ENCODE measurements around the gene TOR4A.
A peak's percentile ranks its signal among the peaks of the same experiment; 100 is the strongest.

TOR4A gene

GRCh38 chr9:137273611-137274320, 3.8 kb upstream of the TOR4A start:
- no peak for DNase-seq

- no peak for DNase-seq
Observed at GRCh38 chr9:137275203-137275587, 2.3 kb upstream of the TOR4A start.

- DNase-seq, result peak; percentile 58 to 69
Observed at GRCh38 chr9:137275588-137276472, 1.7 kb upstream of the TOR4A start.

GRCh38 chr9:137276473-137277328, 825 bp upstream of the TOR4A start:
- DNase-seq, result peak in 1 of 2 donors; percentile 14

GRCh38 chr9:137278061-137278701, 655 bp downstream of the TOR4A start:
- peak in 1 of 2 donors; percentile 37 for DNase-seq

GRCh38 chr9:137278721-137279711, 1.5 kb downstream of the TOR4A start:
- DNase-seq, result no peak

GRCh38 chr9:137279741-137280473, 2.4 kb downstream of the TOR4A start:
- no peak for DNase-seq

GRCh38 chr9:137280474-137281344, 3.2 kb downstream of the TOR4A start:
- DNase-seq, result no peak

- DNase-seq, result no peak
Observed at GRCh38 chr9:137281345-137282116, 4.0 kb downstream of the TOR4A start.

- DNase-seq, result peak; percentile 20 to 46
Observed at GRCh38 chr9:137286975-137287383, 9.5 kb downstream of the TOR4A start.

GRCh38 chr9:137293094-137293481, 15.6 kb downstream of the TOR4A start:
- no peak for DNase-seq

GRCh38 chr9:137293482-137294090, 16.1 kb downstream of the TOR4A start:
- DNase-seq, result no peak

- DNase-seq, result peak; percentile 33 to 34
Observed at GRCh38 chr9:137294091-137294680, 16.7 kb downstream of the TOR4A start.

GRCh38 chr9:137294681-137295237, 17.2 kb downstream of the TOR4A start:
- peak in 1 of 2 donors; percentile 16 for DNase-seq

GRCh38 chr9:137295238-137295811, 17.8 kb downstream of the TOR4A start:
- DNase-seq, result peak in 1 of 2 donors; percentile 26

GRCh38 chr9:137295849-137296669, 18.5 kb downstream of the TOR4A start:
- DNase-seq, result no peak
